Activated CD4-positive, alpha-beta T cell treated with anti-CD3 and anti-CD28 coated beads for 48 hours (primary cell): ENCODE data around the gene USP31.

Experiments
- DNase-seq: peaks from one replicate; pipeline ENCODE4 v3.0.0-alpha.2; 2020

Gene USP31

GRCh38 chr16:23092072-23092800, 57.0 kb downstream of the USP31 start:
- no peak for DNase-seq

DNA sequence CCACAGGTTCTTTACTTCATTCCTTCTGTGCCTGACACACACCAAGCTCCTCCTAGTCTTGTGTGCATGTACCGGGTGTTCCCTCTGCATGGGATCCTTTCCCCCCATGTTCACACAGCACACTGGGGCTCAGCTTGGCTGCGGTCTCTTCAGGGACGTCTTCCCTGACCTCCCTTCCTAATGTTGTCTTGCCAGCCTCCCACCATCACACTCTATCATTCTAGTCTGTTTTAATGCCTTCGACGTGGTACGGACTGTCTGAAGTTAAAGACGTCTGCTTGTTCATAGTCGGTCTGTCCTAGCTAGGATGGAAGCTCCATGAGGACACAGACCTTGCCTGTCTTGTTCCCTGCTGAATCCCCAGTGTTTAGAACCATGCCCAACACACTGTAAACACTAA, 60.1 kb downstream of the USP31 start:
- no peak for DNase-seq

GRCh38 chr16:23088018-23088417, 61.2 kb downstream of the USP31 start:
- DNase-seq = no peak

GRCh38 chr16:23085949-23086348, 63.3 kb downstream of the USP31 start:
- DNase-seq = no peak

DNA sequence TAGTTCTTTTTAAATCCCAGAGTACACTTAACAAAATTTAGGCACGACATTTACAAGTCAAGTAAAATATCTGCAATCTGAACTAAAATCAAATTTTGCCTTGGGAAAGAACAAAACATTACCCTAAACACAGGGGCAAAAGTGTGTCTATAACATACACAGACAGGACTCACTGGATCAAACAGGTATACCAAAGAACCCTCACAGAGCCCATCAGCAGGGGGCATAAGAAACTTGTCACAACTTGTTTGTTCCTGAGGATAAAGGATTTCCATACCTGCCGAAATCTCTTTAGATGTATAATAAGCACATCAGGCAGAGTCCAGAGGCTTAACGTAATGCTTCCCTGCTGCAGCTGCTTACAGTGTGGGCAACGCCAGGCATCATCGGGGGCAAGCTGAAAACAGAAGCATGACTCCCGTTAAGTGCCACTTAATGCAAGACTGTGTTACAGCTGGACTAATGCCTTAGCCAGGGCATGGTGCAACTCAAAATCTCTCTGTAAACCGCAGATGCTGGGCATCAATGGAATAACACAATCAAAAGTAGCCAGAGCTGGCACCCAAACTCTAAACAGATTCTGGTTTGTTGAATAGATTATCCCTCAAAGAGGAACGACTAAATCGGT, 67.0 kb downstream of the USP31 start:
- no peak for DNase-seq

DNA sequence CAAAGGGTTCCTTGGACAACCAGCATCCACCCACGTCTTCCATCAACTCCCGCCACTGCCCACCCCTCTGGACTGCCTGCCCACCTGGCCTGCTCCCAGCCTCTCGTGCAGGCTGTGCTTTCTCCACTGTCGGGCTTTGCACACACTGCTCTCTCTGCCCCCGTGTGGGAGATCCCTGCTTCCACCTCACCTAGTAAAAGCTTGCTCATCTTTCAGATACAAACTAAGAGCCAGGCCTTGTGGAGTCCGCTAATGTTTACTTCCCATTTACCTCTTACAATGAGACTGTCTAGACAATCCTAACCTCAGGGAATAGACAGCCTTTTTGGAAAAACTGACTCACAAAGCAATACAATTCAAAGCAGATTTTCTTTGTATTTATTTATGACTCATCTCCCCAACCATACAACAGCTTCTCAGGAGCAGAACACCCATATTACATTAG, 67.6 kb downstream of the USP31 start:
- DNase-seq = no peak

DNA sequence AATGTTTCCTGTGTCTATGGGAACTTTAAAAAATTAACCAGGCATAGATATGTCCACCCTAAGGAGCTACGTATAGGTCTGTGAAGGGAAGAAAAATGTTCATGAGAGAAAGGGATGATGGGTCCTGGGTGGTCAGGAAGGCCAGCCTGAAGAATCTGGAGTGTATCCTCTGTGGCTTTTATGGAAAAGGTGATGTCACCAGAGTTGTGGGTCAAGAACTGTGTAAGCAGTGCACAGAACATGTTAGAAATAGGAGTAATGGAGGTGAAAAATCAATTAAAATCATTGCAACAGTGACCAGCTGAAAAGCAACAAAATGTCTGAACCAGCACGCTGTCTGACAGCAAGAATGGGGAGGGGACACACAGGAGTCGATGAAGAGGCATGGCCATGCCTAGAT, 68.5 kb downstream of the USP31 start:
- no peak for DNase-seq

DNA sequence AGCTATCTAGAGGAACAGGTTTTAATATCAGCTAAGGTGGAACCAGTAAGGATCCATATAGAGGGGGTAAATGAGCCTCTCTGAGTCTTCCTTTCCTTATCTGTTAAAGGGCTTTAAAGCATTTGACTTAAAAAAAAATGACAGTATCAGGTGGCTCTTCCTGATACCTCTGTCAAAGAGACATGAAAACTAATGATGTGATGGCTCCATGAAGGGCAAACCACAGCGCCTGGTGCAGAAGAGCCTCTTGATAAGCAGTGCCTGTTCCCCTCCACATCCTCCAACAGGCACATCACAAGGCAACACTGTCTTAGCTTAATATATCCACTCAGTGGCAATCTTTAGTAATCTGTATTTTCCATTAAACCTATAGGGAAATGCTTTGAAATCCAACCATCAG, 68.9 kb downstream of the USP31 start:
- no peak for DNase-seq

DNA sequence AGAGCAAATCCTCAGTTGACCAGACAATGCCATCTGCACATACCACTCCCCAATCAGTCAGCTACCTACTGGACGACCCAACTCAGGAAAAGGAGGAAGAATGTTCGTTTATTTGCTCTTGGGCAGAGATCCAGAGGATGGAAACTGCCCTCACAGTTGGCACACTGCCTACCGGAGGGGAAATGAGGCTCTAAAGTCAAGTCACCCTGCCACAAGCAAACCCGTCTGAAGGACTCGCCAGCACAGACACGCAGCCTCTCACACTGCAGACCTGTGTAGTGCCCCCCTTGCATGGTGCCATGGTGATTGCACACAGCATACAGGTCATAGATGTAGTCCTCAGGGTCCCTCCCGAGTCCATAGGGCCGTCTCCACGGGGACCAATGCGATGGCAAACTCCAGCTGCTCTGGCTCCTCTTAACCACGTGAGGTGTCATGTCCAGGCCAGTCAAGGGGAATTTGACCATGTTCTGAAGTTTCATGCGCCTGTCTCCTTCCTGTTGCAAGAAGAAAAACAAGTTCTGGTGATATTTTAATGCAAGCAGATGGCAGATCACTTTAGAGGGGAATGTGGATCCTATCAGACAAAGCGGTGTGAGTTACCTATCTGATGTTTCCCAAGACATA, 69.5 kb downstream of the USP31 start:
- no peak for DNase-seq

- no peak for DNase-seq
Measured at GRCh38 chr16:23074423-23074822, 74.8 kb downstream of the USP31 start.

DNA sequence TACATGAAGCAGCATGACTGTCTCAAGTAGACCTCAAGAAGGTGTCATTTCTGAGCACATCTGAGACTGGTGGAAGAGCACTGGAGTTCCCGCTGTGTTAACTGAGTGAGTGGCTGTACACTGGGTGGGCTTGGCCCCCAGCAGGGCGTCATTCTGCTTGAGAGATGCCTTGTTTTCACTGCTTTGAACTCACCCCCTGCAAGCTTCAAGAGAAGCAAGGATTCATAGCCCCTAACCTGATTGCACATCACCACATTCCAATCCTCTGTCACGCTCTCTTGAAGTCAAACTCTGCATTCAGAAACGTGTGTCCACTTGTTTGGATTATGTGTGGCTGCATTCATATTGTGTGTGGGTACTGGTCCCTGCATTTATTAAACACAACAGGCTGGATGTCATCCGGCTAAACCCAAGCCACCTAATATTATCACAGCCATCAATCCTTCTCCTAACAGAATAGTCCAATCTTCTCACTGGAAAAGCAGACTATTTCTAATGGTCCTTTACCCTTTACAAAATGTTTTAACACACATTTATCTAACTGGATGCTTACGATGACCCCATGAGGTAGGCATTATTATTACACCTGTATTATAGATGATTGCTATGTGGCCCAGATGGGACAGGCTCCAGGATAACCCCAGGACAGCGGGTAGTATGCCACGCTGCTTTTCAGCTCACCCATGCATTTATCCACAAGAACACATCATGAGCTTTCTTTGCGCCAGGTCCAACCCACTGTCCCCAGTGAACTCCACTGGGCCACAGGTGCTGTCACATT, 76.3 kb downstream of the USP31 start:
- no peak for DNase-seq

DNA sequence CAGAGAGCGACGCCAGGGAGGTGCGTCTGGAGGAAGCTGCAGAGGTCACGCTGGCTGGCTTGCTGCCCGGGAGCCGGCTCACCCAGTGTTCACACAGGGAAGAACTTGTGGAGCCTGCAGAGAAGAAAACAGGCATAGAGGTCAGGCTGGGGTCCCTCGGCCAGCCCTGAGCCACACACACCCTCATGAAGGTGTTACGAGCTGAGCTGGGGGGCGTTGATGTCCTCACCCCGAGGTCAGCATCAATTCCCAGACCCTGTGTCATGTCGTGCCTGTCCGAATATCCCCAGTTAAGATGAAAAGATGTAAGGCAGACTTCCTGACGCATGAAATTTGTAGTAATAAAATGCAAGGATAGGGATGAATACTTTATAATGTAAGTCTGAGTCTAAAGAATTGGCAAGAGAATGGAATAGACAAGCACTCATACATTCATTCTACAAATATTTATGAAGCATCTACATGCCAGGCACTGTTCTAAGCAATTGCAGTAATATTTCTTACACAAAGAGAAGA, 77.1 kb downstream of the USP31 start:
- no peak for DNase-seq

GRCh38 chr16:23071196-23072083, 77.8 kb downstream of the USP31 start:
- DNase-seq = no peak

- DNase-seq = no peak
Measured at GRCh38 chr16:23069844-23070243, 79.4 kb downstream of the USP31 start.

- DNase-seq = no peak
Measured at GRCh38 chr16:23068079-23068736, 81.0 kb downstream of the USP31 start.

DNA sequence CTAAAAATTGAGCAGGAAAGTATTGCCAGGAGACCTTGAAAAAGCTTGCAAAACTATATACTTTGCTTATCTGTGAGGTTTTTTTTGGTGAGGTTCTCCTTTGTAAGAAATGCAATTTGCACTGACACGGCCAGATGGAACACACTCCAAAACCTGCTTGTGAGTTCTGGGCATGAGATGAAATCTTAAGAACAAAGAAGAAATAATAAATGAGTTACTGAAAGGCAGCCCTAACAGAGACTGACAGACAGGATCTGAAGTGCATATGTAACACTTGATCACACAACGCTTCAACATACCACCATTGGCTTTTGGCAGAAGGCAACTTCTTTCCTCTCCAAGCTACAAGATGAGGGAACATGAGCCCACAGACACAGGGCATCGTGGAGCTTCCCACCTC, 82.6 kb downstream of the USP31 start:
- DNase-seq = no peak

DNA sequence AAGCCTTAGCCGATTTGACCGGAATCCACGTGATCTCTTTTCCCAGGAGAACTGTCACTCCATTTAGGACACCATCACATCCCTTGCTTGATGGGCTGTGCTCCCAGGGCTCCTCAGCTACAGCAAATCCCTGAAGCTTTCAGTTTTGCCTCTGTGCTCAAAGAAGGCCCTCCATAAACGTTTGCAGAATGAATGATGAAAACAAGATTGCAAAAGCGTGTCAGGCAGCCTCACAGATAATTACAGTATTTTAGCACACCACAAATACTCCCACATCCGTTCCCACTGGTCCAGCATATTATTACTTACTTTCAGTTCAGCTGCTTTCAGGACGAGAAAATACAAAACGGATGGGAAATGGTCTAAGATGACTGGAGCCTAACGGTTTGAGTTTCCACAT, 84.6 kb downstream of the USP31 start:
- no peak for DNase-seq

- no peak for DNase-seq
Measured at GRCh38 chr16:23062524-23062923, 86.7 kb downstream of the USP31 start.

DNA sequence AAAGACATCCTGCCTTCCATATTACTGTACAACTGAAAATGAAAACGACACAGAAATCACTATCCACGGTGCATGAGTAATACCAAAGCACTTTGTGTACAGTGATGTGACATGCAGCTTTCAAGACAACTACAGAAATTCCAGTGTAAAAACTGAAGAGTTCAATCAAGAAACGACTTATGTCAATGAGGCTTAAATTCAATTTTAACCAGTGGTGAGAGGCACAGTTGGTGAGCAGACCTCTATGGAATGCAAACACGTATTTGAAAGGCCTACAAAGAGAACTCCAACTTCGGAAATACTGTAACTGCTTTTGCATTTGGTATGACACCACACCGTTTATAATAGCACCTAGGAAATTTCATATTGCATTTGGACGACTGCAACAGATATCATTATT, 87.6 kb downstream of the USP31 start:
- no peak for DNase-seq

DNA sequence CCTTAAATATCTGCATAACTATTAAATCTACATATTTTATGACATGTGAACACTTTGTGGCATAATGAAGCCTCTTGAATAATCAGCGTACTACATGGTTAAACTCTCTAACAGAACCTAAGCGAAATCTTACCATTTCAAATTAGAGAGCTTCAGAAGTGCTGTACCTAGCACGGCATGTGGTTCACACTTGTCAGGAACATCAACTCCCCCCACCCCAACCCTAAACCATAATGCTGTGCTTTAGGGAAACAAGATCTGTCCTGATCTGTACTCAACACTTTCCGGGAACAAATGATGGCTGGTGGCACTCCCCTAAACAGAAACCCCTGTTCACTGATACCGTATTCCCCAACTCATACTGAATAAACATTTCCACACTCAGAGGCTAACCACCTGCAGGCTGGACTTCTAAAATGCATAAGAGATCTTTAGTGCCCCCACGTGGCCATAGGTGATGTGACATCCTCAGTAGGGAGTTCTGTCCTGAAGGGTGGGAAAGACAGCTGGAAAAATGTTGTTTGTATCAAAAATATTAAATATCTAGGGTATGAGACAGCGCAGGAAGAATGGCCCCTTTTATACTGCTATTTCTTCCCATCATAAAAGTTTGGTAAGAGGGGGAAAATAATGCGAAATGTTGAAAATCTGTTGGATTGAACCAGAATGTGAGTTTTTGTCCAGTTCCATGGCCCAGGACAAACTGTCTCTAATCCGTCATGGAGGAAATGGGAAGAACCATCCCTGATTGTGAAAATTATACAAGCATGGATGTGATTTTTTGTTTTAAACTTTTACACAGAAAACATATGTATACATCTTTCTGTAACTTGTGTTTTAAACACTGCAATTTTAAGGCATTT, 88.6 kb downstream of the USP31 start:
- peak; percentile 69 for DNase-seq

DNA sequence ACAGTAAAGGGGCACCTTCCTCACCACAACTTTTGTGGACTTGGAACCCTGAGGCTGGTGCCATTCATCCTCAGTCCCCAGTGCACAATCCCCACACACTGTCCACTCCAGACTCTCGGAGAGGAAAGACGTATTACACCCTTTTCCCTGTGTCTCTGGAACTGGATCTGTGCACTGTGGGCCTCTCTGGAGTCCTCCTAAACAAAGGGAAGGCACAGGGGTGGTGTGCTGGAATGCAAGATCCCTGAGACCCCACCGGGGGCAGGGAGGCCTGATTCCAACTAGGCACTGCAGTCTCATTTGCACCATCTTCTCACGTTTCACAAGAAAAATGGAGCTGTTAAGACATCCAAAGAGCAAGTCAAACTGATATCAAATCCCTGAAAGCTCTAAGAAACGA, 89.8 kb downstream of the USP31 start:
- DNase-seq = no peak
